Daoy (cell line): ENCODE results near the gene RPH3AL. TPM values are rescaled to one million over a fixed set of nuclear protein-coding genes. Genes with fewer than 3 reads are reported as not detected.
"Not testable (repeated sequence)": the region's sequence is repeated elsewhere in the genome, so short reads cannot be mapped to it uniquely, and the experiment has no call there.

ENCODE experiments used
- DNase-seq: peaks from one replicate; pipeline ENCODE4 v3.0.0-alpha.2; 2015; ENCODE audit warnings: low read depth
- total RNA-seq: library from RNA; depleted of rRNA; stranded (reverse); fragments of >200 nt; shearing (Covaris generic); gene quantifications from 2 replicates; pipeline ENCODE4 v1.2.3, GENCODE V29; 2014

Gene RPH3AL
- total RNA-seq, 1 experiment from 2014 or later, result 3.8 TPM

GRCh38 chr17:379531-380465 is 27.2 kb upstream of the RPH3AL start:
- no peak for DNase-seq

- DNase-seq, result no peak
Observed at GRCh38 chr17:378068-378467, 25.5 kb upstream of the RPH3AL start.

GRCh38 chr17:376936-377863 is 24.6 kb upstream of the RPH3AL start:
- DNase-seq, result no peak

- DNase-seq, result no peak
Observed at GRCh38 chr17:373613-374230, 21.1 kb upstream of the RPH3AL start.

GRCh38 chr17:372157-373152 is 19.8 kb upstream of the RPH3AL start:
- no peak for DNase-seq

- DNase-seq, result no peak
Observed at GRCh38 chr17:371583-371982, 19.0 kb upstream of the RPH3AL start.

- DNase-seq, result not testable (repeated sequence)
Observed at GRCh38 chr17:367656-368055, 15.0 kb upstream of the RPH3AL start.

GRCh38 chr17:366657-367615 is 14.3 kb upstream of the RPH3AL start:
- not testable (repeated sequence) for DNase-seq

- DNase-seq, result no peak
Observed at GRCh38 chr17:364766-365165, 12.2 kb upstream of the RPH3AL start.

- no peak for DNase-seq
Observed at GRCh38 chr17:364308-364707, 11.7 kb upstream of the RPH3AL start.

GRCh38 chr17:362721-363120 is 10.1 kb upstream of the RPH3AL start:
- no peak for DNase-seq

GRCh38 chr17:360092-360750 is 7.6 kb upstream of the RPH3AL start:
- no peak for DNase-seq

GRCh38 chr17:358491-359151 is 6.0 kb upstream of the RPH3AL start:
- no peak for DNase-seq

GRCh38 chr17:357644-358043 is 5.0 kb upstream of the RPH3AL start:
- no peak for DNase-seq

GRCh38 chr17:356671-357434 is 4.2 kb upstream of the RPH3AL start:
- DNase-seq, result no peak

- DNase-seq, result no peak
Observed at GRCh38 chr17:354651-355556, 2.3 kb upstream of the RPH3AL start.

GRCh38 chr17:353838-354234 is 1.2 kb upstream of the RPH3AL start:
- no peak for DNase-seq
